ENCODE results near the gene RAB11FIP5.

The RAB11FIP5 gene

DNA sequence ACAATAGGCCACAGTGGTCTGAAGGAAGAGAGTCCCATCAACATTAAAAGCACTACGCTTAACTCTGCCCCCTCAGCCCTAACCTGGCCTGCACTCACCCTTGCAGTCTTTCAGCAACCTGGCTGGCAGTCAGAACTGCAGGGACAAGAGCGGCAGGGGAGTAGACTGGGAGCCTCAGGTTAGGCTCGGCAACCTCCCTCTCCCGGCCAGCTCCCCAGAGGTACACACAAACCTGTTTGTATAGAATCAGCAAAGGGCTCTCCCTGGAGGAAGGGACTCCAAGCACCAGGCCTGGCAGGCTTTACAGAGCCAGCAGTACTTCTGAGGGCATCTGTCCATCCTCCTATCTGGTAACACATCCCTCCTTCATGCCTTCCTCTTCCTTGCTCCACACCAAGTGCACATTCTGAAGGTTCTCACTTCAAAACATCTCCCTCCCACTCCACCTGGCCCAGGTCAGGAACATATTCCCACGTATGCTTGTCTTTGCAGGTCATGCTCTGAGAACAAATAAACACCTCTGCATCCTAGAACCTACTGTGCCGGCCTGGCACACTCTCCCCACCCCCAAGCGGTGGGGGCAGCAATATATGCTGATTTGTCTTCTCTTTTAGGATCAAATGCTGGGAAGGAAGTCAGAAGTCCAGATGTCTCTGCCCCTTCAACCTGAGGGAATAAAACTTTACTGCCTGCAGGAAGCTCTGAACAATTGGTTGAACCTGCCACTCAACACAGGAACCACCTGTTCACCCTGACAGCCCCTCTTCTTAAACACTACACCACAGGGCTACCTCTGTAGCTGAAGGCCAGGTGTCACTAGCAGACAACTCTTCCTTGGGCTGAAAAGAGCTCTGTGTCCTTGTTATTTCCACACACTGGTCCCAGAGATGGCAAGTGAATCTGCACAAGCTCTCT is 28.6 kb downstream of the RAB11FIP5 start:
- TF ChIP-seq, protein P1, sequence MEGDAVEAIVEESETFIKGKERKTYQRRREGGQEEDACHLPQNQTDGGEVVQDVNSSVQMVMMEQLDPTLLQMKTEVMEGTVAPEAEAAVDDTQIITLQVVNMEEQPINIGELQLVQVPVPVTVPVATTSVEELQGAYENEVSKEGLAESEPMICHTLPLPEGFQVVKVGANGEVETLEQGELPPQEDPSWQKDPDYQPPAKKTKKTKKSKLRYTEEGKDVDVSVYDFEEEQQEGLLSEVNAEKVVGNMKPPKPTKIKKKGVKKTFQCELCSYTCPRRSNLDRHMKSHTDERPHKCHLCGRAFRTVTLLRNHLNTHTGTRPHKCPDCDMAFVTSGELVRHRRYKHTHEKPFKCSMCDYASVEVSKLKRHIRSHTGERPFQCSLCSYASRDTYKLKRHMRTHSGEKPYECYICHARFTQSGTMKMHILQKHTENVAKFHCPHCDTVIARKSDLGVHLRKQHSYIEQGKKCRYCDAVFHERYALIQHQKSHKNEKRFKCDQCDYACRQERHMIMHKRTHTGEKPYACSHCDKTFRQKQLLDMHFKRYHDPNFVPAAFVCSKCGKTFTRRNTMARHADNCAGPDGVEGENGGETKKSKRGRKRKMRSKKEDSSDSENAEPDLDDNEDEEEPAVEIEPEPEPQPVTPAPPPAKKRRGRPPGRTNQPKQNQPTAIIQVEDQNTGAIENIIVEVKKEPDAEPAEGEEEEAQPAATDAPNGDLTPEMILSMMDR (IDR thresholded peaks at IDR 0.05; ENCODE audit: low read length, missing control alignments), result no peak
- no peak for DNase-seq (ENCODE audit: low read depth)
- no peak overlapping the region for H3K4me3 ChIP-seq (replicated peaks; ENCODE audit: low read depth, low read length)

DNA sequence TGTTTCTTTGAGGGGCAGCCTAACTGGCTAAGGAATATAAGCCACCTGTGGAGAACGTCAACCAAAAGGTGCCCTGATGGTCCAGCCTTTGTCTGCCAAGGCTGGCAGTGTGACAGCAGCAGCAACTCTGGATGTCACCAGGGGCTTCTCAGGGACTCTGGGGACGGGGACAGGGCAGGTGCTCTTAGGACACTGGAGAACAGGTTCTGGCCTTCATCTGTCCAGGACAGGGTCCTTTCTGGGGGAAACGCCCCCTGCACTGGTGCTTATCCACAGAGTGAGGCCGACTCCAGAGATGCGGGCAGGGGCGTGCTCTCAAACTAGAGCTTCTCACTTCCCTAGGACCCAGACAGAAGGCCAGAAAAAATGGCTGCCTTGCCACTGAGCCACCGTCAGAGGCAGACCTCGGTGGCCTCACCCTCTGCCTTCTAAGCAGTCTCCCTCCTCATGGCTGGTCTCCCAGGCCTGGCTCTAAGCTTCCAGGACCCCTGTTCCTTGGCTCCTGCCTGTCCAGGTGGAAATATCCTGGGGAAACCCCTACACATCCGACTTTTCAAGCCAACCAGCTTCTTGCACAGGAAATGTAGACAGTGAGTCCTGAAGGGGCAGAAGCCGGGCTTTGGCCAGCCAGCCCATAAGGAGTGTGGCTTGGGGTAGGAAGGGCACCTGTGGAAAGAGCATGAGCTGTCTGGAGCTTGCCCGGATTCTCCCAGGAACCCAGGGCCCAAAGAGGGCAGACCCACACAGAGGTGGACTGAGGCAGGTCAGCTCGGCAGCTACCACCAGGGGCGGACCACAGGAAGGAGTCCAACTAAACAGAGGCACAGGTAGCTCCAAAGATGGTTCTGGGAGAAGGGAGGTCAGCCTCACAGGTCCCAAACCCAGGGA is 30.0 kb downstream of the RAB11FIP5 start:
- TF ChIP-seq, protein P1 (IDR thresholded peaks at IDR 0.05; ENCODE audit: low read length, missing control alignments), result no peak
- no peak for DNase-seq (ENCODE audit: low read depth)

DNA sequence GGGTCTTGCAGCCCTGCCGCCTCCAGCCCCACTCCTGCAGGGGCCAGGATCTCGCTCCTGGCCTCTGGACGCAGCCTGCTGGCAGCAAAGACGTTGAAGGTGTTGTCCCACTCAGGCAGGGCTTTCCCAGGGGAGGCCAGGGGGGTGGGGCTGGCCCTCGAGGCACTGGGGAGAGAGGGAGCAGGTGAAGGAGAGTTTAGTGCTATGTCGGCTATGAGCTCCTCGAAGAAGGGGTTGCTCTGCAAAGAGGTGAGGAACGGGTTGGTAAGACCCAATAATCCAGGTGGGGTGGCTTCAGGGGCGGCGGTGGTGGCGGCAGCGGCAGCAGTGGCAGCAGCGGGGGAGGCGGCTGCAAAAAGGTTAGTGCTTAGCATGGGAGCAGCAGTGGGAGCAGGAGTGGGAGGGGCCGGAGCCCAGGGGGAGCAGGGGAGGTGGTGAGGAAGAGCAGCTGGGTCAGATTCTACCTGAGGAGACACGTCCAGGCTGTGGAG is 31.5 kb downstream of the RAB11FIP5 start:
- no peak for DNase-seq (ENCODE audit: low read depth)
- H3K4me3 ChIP-seq (replicated peaks; ENCODE audit: low read depth, low read length), result no peak overlapping the region
- TF ChIP-seq, protein P1 (IDR thresholded peaks at IDR 0.05; ENCODE audit: low read length, missing control alignments), result no peak

More for the DNA sequence above, 30.0 kb downstream of the RAB11FIP5 start:
- H3K4me3 ChIP-seq (replicated peaks; ENCODE audit: low read depth, low read length), result no peak overlapping the region

DNA sequence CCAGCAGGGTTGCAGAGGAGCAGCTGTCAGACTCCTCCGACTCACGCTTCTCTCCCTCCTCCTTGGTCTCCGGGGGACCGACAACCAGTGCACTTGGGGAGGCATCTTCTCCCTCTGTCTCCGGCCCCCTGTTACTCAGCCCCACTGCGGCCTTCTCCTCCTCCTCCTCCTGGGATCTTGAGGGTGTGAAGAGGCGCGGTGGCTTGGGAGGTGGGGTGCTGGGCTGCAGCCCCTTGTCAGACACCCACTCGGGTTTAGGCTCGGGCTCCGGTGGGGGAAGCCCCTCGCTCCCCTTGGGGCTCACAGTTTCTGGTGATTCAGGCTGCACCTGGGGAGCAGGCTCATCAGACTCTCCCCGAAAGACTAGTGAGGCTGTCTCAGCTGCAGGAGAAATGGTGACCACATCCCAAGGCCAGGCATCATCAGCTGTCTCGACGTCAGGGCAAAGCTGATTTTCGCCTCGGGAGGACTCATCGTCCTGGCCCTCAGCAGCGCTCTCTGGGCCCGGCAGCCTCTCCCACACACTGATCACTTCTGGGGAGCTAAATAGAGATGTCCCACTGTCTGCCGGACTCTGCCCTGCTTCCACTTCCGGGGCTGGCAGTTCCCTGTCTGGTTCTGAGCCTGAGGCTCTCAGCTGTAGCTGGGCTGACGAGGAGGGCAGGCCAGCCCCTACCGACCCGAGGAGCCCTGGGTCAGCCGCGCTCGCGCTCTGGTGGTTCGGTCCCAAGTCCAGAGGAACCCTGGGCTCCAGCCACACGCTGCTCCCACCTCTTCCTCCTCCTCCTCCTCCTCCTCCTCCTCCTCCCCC is 32.2 kb downstream of the RAB11FIP5 start:
- no peak overlapping the region for H3K4me3 ChIP-seq (replicated peaks; ENCODE audit: low read depth, low read length)
- TF ChIP-seq, protein P1 (IDR thresholded peaks at IDR 0.05; ENCODE audit: low read length, missing control alignments), result no peak
- DNase-seq (ENCODE audit: low read depth), result peak; percentile 27

DNA sequence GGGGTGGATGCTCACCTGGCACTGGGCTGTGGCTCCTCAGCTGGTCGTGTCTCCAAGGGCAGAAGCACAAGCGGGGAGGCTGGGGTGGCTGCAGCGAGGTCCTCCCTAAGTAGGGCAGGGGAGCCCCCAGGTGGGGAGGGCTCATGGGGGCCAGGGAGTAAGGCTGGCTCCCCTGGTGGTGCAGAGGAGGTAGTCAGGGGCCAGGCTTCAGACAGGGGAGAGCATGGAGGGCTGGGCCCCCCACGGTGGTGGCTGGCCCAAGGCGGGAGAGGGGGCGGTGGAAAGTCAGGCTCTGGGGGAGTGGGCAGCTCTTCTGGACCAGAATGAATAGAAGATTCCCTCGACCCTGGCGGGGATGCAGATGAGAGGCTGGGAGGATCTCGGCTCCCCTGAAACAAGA is 33.1 kb downstream of the RAB11FIP5 start:
- no peak overlapping the region for H3K4me3 ChIP-seq (replicated peaks; ENCODE audit: low read depth, low read length)
- TF ChIP-seq, protein P1 (IDR thresholded peaks at IDR 0.05; ENCODE audit: low read length, missing control alignments), result no peak
- DNase-seq (ENCODE audit: low read depth), result no peak
